ENCODE data around the gene FADS2.

Gene FADS2

DNA sequence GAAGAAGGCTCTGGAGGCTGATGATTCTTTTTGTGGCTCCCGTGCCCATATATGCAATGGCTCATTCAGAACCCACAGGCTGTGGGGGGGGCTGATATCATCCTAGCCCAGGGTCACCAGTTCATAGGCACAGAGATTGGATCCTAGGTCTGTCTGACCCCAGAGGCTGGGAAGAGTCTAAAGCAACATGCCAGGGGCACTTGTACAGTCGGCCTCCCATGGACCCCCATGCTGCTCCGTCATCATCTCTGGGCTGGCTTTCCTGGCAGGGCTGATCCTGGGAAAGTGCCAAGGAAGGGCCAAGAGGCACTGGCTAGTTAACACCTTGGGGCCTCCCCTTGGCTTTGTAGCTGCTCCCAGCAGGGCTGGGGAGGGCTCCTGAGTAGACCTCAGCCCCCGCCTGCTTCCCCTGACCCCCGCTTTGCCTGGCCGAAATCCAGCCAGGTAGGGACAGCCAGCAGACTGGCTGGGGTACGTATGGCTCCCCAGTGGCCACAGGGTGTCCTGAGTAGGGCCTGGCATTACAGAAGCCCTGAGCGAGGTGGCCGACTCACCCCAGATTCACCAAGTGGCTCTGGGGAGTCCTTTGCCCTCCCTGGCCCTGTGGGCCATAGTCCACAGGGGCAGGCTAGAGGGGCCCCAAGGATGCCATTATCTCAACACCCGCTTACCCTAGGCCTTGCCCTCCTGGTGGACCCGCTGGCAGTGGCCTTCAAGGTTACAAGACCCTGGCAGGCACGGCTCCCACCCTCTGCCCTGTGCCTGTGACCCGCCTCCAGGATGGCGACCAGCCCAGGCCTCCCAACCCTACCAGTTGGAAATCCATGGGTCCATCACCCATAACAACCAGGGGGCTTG, 40.7 kb downstream of the FADS2 start:
- Histone ChIP-seq H3F3A (ENCODE audit: insufficient read depth) (no peaks in the 10 kb centered on the region), H3K27me3 (ENCODE audit: low read length) (no peaks in the 10 kb centered on the region), H3K4me3 (ENCODE audit: insufficient read depth, low read length, poor library complexity, severe bottlenecking) (no peak overlapping the region), H3K4me2 (ENCODE audit: low read depth, low read length, poor library complexity, severe bottlenecking) (no peak overlapping the region), H3K36me3 (ENCODE audit: low read length) (no peaks in the 10 kb centered on the region), H4K20me1 (ENCODE audit: low read depth, low read length) (no peaks in the 10 kb centered on the region), H2AFZ (ENCODE audit: low read depth, low read length, severe bottlenecking) (no peak overlapping the region), H3K9me3 (ENCODE audit: insufficient read depth, low read length) (no peaks in the 10 kb centered on the region), H3K9me2 (replicated peaks; ENCODE audit: insufficient read depth, low read length) (no peaks in the 10 kb centered on the region), H3K79me2 (ENCODE audit: insufficient read depth, low read length) (no peaks in the 10 kb centered on the region), H3K9ac (ENCODE audit: low read length) (no peak overlapping the region), H3K27ac (ENCODE audit: low read depth, low read length) (no peak overlapping the region)
- TF ChIP-seq, protein P1, sequence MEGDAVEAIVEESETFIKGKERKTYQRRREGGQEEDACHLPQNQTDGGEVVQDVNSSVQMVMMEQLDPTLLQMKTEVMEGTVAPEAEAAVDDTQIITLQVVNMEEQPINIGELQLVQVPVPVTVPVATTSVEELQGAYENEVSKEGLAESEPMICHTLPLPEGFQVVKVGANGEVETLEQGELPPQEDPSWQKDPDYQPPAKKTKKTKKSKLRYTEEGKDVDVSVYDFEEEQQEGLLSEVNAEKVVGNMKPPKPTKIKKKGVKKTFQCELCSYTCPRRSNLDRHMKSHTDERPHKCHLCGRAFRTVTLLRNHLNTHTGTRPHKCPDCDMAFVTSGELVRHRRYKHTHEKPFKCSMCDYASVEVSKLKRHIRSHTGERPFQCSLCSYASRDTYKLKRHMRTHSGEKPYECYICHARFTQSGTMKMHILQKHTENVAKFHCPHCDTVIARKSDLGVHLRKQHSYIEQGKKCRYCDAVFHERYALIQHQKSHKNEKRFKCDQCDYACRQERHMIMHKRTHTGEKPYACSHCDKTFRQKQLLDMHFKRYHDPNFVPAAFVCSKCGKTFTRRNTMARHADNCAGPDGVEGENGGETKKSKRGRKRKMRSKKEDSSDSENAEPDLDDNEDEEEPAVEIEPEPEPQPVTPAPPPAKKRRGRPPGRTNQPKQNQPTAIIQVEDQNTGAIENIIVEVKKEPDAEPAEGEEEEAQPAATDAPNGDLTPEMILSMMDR (IDR thresholded peaks at IDR 0.05; ENCODE audit: insufficient read depth, low read length, poor library complexity, severe bottlenecking), result no peak
- no peak for TF ChIP-seq EZH2phosphoT487 (conservative IDR thresholded peaks at IDR 0.05; ENCODE audit: low read length)

DNA sequence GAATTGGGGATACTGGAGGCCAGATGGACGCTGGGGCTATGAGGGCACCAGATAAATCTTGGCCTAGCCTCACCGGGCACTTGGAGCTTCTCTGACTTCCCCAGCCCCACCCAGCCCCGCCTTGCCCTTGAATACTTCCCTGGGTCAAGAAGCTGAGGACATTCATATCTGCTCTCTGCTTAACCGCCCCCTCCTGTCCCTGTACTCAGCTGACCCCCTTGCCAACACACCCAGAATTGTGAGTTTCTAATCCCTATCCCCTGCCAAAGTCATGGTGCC, 41.3 kb downstream of the FADS2 start:
- Histone ChIP-seq H3K9ac (ENCODE audit: low read length) (no peak overlapping the region), H3K4me2 (ENCODE audit: low read depth, low read length, poor library complexity, severe bottlenecking) (no peak overlapping the region), H3K27me3 (ENCODE audit: low read length) (no peaks in the 10 kb centered on the region), H3K9me2 (replicated peaks; ENCODE audit: insufficient read depth, low read length) (no peaks in the 10 kb centered on the region), H3K27ac (ENCODE audit: low read depth, low read length) (no peak overlapping the region), H3K36me3 (ENCODE audit: low read length) (no peaks in the 10 kb centered on the region), H3K79me2 (ENCODE audit: insufficient read depth, low read length) (no peaks in the 10 kb centered on the region), H2AFZ (ENCODE audit: low read depth, low read length, severe bottlenecking) (no peak overlapping the region), H3K4me3 (ENCODE audit: insufficient read depth, low read length, poor library complexity, severe bottlenecking) (no peak overlapping the region), H4K20me1 (ENCODE audit: low read depth, low read length) (no peaks in the 10 kb centered on the region), H3F3A (ENCODE audit: insufficient read depth) (no peaks in the 10 kb centered on the region), H3K9me3 (ENCODE audit: insufficient read depth, low read length) (no peaks in the 10 kb centered on the region)
- TF ChIP-seq, protein P1 (IDR thresholded peaks at IDR 0.05; ENCODE audit: insufficient read depth, low read length, poor library complexity, severe bottlenecking), result no peak
- TF ChIP-seq EZH2phosphoT487 (conservative IDR thresholded peaks at IDR 0.05; ENCODE audit: low read length), result no peak

DNA sequence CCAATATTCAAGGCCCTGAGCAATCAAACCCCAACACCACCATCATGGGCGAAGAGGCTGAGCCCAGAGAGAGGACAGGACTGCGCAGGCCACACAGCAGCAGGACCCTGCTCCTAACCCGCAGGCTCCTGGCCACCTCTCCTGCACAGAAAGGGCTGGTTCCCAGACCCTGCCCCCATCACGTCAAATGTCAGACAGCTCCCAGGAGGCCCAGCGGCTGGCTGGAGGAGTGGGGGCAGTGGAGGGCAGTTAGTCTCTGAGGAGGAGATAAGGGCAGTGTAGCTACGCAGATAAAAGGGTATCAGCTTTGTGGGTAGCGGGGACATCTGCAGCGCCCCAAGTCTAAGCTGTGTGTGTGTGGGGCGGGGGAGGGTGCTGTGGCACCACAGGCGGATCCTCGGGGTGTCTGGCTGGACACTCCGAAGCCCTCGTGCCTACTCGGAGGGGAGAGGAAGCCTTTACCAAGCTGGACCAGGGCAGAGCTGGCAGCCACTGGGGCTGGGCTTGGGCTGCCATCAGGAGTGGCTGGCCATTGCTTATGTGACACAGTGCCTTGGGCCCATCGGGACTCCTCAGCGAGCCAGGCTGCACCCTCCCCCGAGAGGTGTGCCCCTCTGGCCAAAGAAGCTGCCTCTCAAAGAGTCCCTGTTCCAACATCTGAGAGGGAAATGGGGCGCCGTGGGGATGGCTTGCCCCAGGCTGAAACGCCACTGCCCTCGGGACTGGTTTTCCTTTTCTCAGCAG, 41.8 kb downstream of the FADS2 start:
- Histone ChIP-seq H3K27ac (ENCODE audit: low read depth, low read length) (no peak overlapping the region), H3F3A (ENCODE audit: insufficient read depth) (no peaks in the 10 kb centered on the region), H3K79me2 (ENCODE audit: insufficient read depth, low read length) (no peaks in the 10 kb centered on the region), H3K4me2 (ENCODE audit: low read depth, low read length, poor library complexity, severe bottlenecking) (no peak overlapping the region), H3K36me3 (ENCODE audit: low read length) (no peaks in the 10 kb centered on the region), H4K20me1 (ENCODE audit: low read depth, low read length) (no peaks in the 10 kb centered on the region), H3K9me2 (replicated peaks; ENCODE audit: insufficient read depth, low read length) (no peaks in the 10 kb centered on the region), H2AFZ (ENCODE audit: low read depth, low read length, severe bottlenecking) (no peak overlapping the region), H3K27me3 (ENCODE audit: low read length) (no peaks in the 10 kb centered on the region), H3K9ac (ENCODE audit: low read length) (no peak overlapping the region), H3K9me3 (ENCODE audit: insufficient read depth, low read length) (no peaks in the 10 kb centered on the region), H3K4me3 (ENCODE audit: insufficient read depth, low read length, poor library complexity, severe bottlenecking) (no peak overlapping the region)
- no peak for TF ChIP-seq EZH2phosphoT487 (conservative IDR thresholded peaks at IDR 0.05; ENCODE audit: low read length)
- TF ChIP-seq, protein P1 (IDR thresholded peaks at IDR 0.05; ENCODE audit: insufficient read depth, low read length, poor library complexity, severe bottlenecking), result no peak

All from SU-DHL-6 (cell line).